Measurements from ENCODE around the gene DOP1A.

The DOP1A gene, protein sequence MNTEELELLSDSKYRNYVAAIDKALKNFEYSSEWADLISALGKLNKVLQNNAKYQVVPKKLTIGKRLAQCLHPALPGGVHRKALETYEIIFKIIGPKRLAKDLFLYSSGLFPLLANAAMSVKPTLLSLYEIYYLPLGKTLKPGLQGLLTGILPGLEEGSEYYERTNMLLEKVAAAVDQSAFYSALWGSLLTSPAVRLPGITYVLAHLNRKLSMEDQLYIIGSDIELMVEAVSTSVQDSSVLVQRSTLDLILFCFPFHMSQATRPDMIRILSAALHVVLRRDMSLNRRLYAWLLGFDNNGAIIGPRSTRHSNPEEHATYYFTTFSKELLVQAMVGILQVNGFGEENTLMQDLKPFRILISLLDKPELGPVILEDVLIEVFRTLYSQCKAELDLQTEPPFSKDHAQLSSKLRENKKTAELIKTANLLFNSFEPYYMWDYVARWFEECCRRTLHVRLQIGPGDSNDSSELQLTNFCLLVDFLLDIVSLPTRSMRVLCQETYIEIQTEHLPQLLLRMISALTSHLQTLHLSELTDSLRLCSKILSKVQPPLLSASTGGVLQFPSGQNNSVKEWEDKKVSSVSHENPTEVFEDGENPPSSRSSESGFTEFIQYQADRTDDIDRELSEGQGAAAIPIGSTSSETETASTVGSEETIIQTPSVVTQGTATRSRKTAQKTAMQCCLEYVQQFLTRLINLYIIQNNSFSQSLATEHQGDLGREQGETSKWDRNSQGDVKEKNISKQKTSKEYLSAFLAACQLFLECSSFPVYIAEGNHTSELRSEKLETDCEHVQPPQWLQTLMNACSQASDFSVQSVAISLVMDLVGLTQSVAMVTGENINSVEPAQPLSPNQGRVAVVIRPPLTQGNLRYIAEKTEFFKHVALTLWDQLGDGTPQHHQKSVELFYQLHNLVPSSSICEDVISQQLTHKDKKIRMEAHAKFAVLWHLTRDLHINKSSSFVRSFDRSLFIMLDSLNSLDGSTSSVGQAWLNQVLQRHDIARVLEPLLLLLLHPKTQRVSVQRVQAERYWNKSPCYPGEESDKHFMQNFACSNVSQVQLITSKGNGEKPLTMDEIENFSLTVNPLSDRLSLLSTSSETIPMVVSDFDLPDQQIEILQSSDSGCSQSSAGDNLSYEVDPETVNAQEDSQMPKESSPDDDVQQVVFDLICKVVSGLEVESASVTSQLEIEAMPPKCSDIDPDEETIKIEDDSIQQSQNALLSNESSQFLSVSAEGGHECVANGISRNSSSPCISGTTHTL (N-terminal part only)

GRCh38 chr6:83067448-83068439 lies at the start of gene DOP1A:
Gene DOP1A, plus strand, starts transcription at chr6:83067671. Its CDS starts 29,307 bp downstream, at chr6:83096978.
- peak; percentile 95 to 96 for DNase-seq (ENCODE audit: low read depth in 2 of 2)

DNA sequence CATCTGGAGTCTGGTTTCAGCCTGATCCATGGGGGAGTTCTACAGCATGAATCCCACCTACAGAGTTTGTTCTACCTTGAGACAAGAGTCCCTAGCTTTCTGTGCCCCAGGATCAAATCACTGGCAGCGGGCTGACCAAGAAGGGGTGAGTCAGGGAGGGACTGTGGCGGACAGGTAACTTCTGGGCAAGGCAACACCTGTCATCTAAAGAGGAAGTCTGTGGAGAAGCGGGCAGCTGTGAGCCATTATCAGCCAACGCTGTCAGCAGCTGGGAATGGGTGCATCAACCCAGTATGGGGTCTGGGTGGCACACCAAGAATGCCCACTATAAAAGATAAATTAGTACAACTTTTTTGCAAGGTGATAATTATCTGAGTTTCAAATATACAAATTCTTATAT lies 47.7 kb upstream of the DOP1A start:
- no peak for DNase-seq (ENCODE audit: low read depth in 2 of 2)

DNA sequence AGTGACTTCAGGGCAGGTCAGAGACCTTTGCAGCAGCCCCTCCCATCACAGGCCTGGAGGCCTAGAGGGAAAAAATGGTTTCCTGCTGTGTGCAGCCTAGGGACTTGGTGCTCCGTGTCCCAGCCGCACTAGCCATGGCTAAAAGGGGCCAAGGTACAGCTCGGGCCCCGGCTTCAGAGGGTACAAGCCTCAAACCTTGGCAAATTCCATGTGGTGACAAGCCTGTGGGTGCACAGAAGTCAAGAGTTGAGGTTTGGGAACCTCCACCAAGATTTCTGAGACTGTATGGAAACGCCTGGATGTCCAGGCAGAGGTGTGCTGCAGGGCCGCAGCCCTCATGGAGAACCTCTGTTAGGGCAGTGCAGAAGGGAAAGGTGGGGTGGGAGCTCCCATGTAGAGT lies 35.8 kb upstream of the DOP1A start:
- DNase-seq (ENCODE audit: low read depth in 2 of 2): no peak

GRCh38 chr6:83038246-83038645 lies 29.2 kb upstream of the DOP1A start:
- no peak for DNase-seq (ENCODE audit: low read depth in 2 of 2)

GRCh38 chr6:83042467-83043053 lies 24.9 kb upstream of the DOP1A start:
- no peak for DNase-seq (ENCODE audit: low read depth in 2 of 2)

- no peak for DNase-seq (ENCODE audit: low read depth in 2 of 2)
These were observed 23.2 kb upstream of the DOP1A start for GRCh38 chr6:83044091-83044768.

- no peak for DNase-seq (ENCODE audit: low read depth in 2 of 2)
These were observed 20.3 kb upstream of the DOP1A start for GRCh38 chr6:83047065-83047754.

DNA sequence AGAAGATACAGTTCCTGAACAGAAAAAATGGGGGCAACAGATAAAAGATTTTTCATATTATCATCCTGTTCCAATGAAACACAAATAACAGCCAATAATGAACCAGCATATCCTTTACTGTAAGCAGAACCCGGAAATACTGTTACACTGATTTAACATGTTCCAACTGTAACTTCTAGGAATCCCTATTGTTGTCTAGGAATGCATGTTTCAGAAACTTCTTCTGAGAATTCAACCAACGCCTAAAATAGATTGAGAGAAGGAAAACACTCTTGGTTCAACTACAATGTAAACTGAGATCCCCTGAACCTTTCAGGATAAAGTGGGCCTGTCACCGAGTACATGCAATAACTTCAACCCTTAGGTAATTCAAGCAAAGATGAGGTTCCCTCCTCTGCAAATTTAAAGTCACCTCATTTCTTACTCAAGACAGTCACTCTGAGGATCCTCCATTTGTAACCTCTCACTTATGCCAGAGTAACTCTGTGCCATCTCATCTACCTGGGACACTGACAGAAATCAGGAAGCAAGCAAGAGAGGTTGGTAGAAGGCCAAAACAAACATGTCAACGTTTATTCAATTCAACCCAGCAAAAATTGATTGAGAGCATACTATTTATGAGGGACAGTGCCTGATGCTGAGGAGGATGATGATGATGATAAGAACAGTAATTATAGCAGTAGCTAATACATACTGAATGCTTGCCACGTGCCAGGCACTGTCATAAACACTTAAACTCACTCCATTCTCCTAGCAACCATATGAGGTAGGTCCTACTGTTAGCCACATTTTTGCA lies 15.9 kb upstream of the DOP1A start:
- no peak for DNase-seq (ENCODE audit: low read depth in 2 of 2)

GRCh38 chr6:83053678-83054077 lies 13.8 kb upstream of the DOP1A start:
- no peak for DNase-seq (ENCODE audit: low read depth in 2 of 2)

- DNase-seq (ENCODE audit: low read depth in 2 of 2): peak in 1 of 2 donors; percentile 2
These were observed 12.0 kb upstream of the DOP1A start for GRCh38 chr6:83055366-83055964.

- no peak for DNase-seq (ENCODE audit: low read depth in 2 of 2)
These were observed 9.7 kb upstream of the DOP1A start for GRCh38 chr6:83057705-83058321.

- DNase-seq (ENCODE audit: low read depth in 2 of 2): no peak
These were observed 6.3 kb upstream of the DOP1A start for GRCh38 chr6:83061190-83061589.

GRCh38 chr6:83062225-83062624 lies 5.2 kb upstream of the DOP1A start:
- DNase-seq (ENCODE audit: low read depth in 2 of 2): no peak

GRCh38 chr6:83065511-83066192 lies 1.8 kb upstream of the DOP1A start, which contains the start of gene UBE3D:
Gene UBE3D, minus strand, starts transcription at chr6:83065841. Its CDS starts 123 bp downstream, at chr6:83065718.
- DNase-seq (ENCODE audit: low read depth in 2 of 2): peak; percentile 90 to 92

- DNase-seq (ENCODE audit: low read depth in 2 of 2): no peak
These were observed 1.1 kb downstream of the DOP1A start for GRCh38 chr6:83068616-83069015.

DNA sequence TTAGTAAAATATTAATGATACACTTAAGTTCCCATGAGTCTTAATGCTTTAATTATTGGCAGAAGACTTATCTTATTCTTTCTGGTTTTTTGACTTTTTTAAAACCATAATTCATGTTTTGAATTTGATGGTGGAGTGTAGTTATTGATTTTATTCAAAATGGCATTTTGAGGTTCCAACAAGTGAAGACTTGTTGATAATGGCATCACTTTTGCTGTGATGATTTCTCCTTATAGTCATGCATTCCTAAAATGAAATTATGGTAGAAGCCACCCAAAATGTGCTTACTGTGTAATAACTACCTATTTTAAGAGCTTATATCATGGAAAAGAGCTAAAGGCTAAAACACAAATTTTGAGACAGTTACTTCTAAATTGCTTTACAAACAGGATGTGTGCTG lies 2.2 kb downstream of the DOP1A start:
- no peak for DNase-seq (ENCODE audit: low read depth in 2 of 2)

DNA sequence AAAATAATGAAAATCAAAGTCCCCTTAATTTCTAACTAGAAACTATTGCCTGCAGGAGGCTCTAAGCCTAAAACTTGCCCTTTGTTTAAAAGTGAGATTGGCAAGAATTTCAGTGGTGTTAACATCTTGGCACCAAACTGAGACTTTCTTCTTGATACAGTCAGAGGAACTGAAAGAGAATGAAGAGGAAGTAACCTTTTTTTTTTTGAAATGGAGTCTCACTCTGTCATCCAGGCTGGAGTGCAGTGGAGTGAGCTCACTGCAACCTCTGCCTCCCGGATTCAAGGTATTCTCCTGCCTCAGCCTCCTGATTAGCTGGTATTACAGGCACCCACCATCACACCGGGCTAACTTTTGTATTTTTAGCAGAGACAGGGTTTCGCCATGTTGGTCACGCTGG lies 3.6 kb downstream of the DOP1A start:
- DNase-seq (ENCODE audit: low read depth in 2 of 2): no peak
